NCI-H1048 (cell line): ENCODE data around the gene DDX24.

ENCODE experiments used
- DNase-seq: peaks from one replicate; lab custom pipeline; 2025; lab: John Stamatoyannopoulos, UW

DDX24 gene

DNA sequence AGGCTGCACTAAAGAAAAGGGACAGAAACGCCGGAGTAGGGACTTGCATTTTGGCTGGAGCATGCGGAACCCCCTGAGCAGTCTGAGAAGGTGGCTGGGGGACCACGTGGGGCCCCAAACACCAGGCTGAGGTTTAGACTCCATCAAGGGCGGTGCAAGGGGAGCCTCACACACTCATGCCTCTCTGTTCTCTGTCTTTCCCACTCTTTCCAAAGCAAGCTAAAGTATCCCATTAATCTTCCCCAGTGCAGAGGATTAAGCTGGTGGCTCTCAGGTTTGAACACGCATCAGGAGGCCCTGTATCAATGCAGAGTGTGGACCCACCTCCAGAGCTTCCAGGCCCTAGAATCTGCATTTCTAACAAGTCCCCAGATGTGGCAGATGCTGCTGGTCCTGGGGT lies 70.4 kb downstream of the DDX24 start:
- no peak for DNase-seq

DNA sequence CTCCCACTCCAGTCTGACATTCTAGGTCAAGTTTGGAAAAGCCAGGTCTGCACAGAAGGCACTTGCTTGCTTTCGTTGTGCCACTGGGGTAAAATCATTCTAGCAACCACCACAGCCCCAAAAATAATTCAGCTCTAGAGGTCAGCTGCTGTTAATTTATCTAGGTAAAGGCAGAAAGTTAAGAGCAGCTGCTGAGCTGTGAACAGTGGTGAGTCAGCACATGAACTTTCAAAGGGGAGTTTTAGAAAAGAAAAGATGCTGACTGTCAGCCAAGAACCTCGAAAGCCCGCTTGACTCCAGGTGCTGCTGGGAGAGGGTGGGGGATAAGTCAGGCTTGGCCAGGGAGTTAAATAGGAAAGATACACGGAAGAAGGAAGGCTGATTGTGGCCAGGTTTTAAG lies 71.2 kb downstream of the DDX24 start:
- no peak for DNase-seq

DNA sequence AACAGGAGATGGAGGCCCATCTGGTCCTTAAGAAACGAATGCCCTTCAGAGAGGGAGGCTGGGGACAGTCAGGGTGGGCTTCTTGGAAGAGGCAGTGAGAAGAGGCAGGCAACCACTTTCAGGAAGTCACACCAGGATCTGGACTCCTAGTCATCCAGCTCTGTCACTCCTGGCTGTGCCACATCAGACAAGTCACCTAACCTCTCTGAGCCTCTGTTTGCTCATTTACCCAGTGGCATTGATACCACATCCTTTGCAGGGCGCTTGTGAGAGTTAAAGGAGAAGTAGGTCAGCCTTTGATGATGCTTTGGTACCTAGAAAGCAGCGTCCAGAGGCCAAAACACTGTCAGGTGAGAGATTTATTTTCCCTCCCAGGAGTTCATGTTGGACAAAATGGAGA lies 72.8 kb downstream of the DDX24 start:
- no peak for DNase-seq

- DNase-seq = no peak
Measured at GRCh38 chr14:94005324-94006073, 75.5 kb downstream of the DDX24 start.

GRCh38 chr14:94004015-94004414 lies 77.0 kb downstream of the DDX24 start:
- DNase-seq = no peak

- no peak for DNase-seq
Measured at GRCh38 chr14:94003397-94003796, 77.6 kb downstream of the DDX24 start.

- peak; percentile 19 for DNase-seq
Measured at GRCh38 chr14:94001501-94002396, 79.3 kb downstream of the DDX24 start.

DNA sequence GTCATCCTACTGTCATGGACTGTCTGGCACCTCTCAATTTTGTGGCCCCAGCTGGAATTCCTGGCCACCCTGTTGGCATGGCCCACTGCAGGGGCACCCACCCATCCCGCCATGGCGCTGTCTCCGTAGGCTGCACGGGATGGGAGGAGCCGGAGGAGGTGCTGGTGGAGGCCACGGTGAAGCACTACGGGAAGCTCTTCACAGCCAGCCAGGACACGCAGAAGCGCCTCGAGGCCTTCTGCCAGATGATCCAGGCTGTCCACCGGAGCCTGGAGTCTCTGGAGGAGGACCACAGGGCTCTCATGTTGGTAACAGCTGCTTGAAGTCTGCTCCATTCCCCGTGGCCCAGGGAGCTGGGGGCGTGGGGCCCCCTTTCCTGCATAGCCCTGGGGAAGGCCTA lies 80.0 kb downstream of the DDX24 start:
- DNase-seq = no peak

GRCh38 chr14:94000267-94000666 lies 80.7 kb downstream of the DDX24 start:
- DNase-seq = no peak

GRCh38 chr14:93999573-93999972 lies 81.4 kb downstream of the DDX24 start:
- no peak for DNase-seq

DNA sequence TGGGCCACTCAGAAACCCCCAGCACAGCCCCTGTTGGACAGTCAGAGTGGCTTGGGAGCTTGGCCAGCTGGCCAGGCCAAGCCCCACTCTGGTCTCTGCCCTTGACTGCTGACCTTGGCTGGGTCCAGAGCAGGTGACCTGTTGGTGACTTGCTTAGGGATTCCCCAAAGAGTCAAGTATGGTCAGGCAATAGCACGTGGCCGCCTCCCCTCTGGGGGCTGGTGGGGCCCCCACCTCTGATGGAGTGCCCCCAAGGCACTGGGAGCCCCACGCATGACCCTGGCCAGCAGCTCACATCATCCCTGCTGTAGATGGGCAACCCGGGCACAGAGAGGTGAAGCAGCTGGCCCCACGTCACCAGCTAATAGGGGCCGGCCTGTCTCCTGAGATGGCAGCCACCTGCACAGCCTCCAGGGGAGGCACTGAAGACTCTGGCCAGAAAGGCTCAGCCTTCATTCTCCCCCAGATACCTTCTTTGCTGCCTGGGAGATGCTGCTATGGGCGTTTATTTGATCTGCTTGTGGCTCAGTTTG lies 82.1 kb downstream of the DDX24 start:
- DNase-seq = no peak
